ENCODE measurements around the gene PDZD2. TPM values are rescaled to one million over a fixed set of nuclear protein-coding genes. Genes with fewer than 3 reads are reported as not detected.
"Not testable (repeated sequence)": the region's sequence is repeated elsewhere in the genome, so short reads cannot be mapped to it uniquely, and the experiment has no call there.

PDZD2 gene
- total RNA-seq, 4 donors from 2014 or later = 2.8 to 5.3 (median 4.0) TPM

GRCh38 chr5:32030686-32031085 lies 391.8 kb downstream of the PDZD2 start:
- in situ Hi-C loops (cut with MboI; ENCODE audit: low sequenced_read_pairs in 4 of 4) = no loop called here
- DNase-seq (no peak), ATAC-seq (no peak)
- peak overlapping the region in 3 of 4 donors; percentile 6 to 37 (median 16) for H3K27ac ChIP-seq
- H3K9me3 ChIP-seq = no peaks in the 10 kb centered on the region
- peaks cover 25 to 63% of the 10 kb centered on the region in 2 donors for H3K4me1 ChIP-seq
- no peak overlapping the region for H3K4me3 ChIP-seq
- H3K36me3 ChIP-seq = no peaks in the 10 kb centered on the region
- no peak for TF ChIP-seq POLR2A (IDR thresholded peaks at IDR 0.05)
- no peak for TF ChIP-seq CTCF (IDR thresholded peaks at IDR 0.05 in 4 of 5, conservative IDR thresholded peaks at IDR 0.05 in 1 of 5)
- intact Hi-C loops (cut with DNase I; ENCODE audit: low total_unique reads) = no loop called here
- H3K27me3 ChIP-seq = no peaks in the 10 kb centered on the region

- no peaks in the 10 kb centered on the region for H3K27me3 ChIP-seq
- H3K27ac ChIP-seq = peak overlapping the region in 3 of 4 donors; percentile 6 to 37 (median 16)
- intact Hi-C loops (cut with DNase I; ENCODE audit: low total_unique reads) (no loop called here), in situ Hi-C loops (cut with MboI; ENCODE audit: low sequenced_read_pairs in 4 of 4) (no loop called here)
- no peaks in the 10 kb centered on the region for H3K36me3 ChIP-seq
- ATAC-seq (no peak), DNase-seq (no peak)
- no peaks in the 10 kb centered on the region for H3K9me3 ChIP-seq
- H3K4me1 ChIP-seq = peaks cover 25 to 63% of the 10 kb centered on the region in 2 donors
- H3K4me3 ChIP-seq = no peak overlapping the region
- TF ChIP-seq CTCF (IDR thresholded peaks at IDR 0.05 in 4 of 5, conservative IDR thresholded peaks at IDR 0.05 in 1 of 5) (no peak), POLR2A (IDR thresholded peaks at IDR 0.05) (no peak)
Observed at GRCh38 chr5:32031089-32031488, 392.2 kb downstream of the PDZD2 start.

GRCh38 chr5:32038523-32038922 lies 399.6 kb downstream of the PDZD2 start:
- Histone ChIP-seq H3K27ac (no peak overlapping the region), H3K4me3 (no peak overlapping the region), H3K4me1 (no peaks in the 10 kb centered on the region), H3K27me3 (no peaks in the 10 kb centered on the region), H3K36me3 (no peaks in the 10 kb centered on the region), H3K9me3 (no peaks in the 10 kb centered on the region)
- intact Hi-C loops (cut with DNase I; ENCODE audit: low total_unique reads) = no loop called here
- ATAC-seq (no peak), DNase-seq (no peak)
- in situ Hi-C loops (cut with MboI; ENCODE audit: low sequenced_read_pairs in 4 of 4) = no loop called here
- TF ChIP-seq POLR2A (IDR thresholded peaks at IDR 0.05) = no peak
- no peak for TF ChIP-seq CTCF (IDR thresholded peaks at IDR 0.05 in 4 of 5, conservative IDR thresholded peaks at IDR 0.05 in 1 of 5)

GRCh38 chr5:32039133-32039532 lies 400.2 kb downstream of the PDZD2 start:
- intact Hi-C loops (cut with DNase I; ENCODE audit: low total_unique reads); H3K27ac ChIP-seq; H3K4me3 ChIP-seq; H3K9me3 ChIP-seq; DNase-seq; in situ Hi-C loops (cut with MboI; ENCODE audit: low sequenced_read_pairs in 4 of 4); H3K27me3 ChIP-seq; H3K4me1 ChIP-seq; H3K36me3 ChIP-seq; ATAC-seq: not testable (repeated sequence)

GRCh38 chr5:32039601-32040000 lies 400.7 kb downstream of the PDZD2 start:
- in situ Hi-C loops (cut with MboI; ENCODE audit: low sequenced_read_pairs in 4 of 4) = not testable (repeated sequence)

GRCh38 chr5:32040181-32040695 lies 401.3 kb downstream of the PDZD2 start:
- intact Hi-C loops (cut with DNase I; ENCODE audit: low total_unique reads); in situ Hi-C loops (cut with MboI; ENCODE audit: low sequenced_read_pairs in 4 of 4); H3K9me3 ChIP-seq; ATAC-seq; H3K4me1 ChIP-seq; H3K27ac ChIP-seq; DNase-seq; H3K36me3 ChIP-seq; H3K4me3 ChIP-seq; H3K27me3 ChIP-seq: not testable (repeated sequence)

More at GRCh38 chr5:32039601-32040000, 400.7 kb downstream of the PDZD2 start:
- H3K4me3 ChIP-seq; H3K4me1 ChIP-seq; intact Hi-C loops (cut with DNase I; ENCODE audit: low total_unique reads); H3K36me3 ChIP-seq; ATAC-seq; DNase-seq; H3K9me3 ChIP-seq; H3K27me3 ChIP-seq; H3K27ac ChIP-seq: not testable (repeated sequence)

All from gastrocnemius medialis (tissue), 4 donors.